Central memory CD8-positive, alpha-beta T cell (primary cell): ENCODE data around the gene IFNA4.

Experiments used
- ATAC-seq: fragments of 150-1000 bp; cut with Tn5 transposase; replicated peaks from 2 replicates; pipeline ENCODE4 v1.10.0; 2022; ENCODE audit warnings: mild to moderate bottlenecking, moderate FRiP score, moderate number of reproducible peaks; ENCODE audit not compliant: poor library complexity, severe bottlenecking; ENCODE audit errors: extremely low read depth
- DNase-seq, 2 donors: peaks; one replicate each; pipeline ENCODE4 v3.0.0; 2021; ENCODE audit warnings: low spot score in 2 of 2
- H3K27ac Mint-ChIP-seq: one replicate; pipeline ENCODE4 v1.8.0; 2022; ENCODE audit warnings: low read depth, mild to moderate bottlenecking, moderate library complexity, mixed read lengths
- H3K27me3 Mint-ChIP-seq: one replicate; pipeline ENCODE4 v1.8.0; 2022; ENCODE audit warnings: mixed read lengths
- H3K36me3 Mint-ChIP-seq: one replicate; pipeline ENCODE4 v1.8.0; 2022; ENCODE audit warnings: mild to moderate bottlenecking, moderate library complexity, mixed read lengths; ENCODE audit not compliant: insufficient read depth
- H3K4me1 Mint-ChIP-seq: one replicate; pipeline ENCODE4 v1.8.0; 2022; ENCODE audit warnings: mixed read lengths
- H3K4me3 Mint-ChIP-seq: one replicate; pipeline ENCODE4 v1.8.0; 2022; ENCODE audit warnings: mild to moderate bottlenecking, moderate library complexity, mixed read lengths
- H3K9me3 Mint-ChIP-seq: one replicate; pipeline ENCODE4 v1.8.0; 2022; ENCODE audit warnings: mixed read lengths

The IFNA4 gene

DNA sequence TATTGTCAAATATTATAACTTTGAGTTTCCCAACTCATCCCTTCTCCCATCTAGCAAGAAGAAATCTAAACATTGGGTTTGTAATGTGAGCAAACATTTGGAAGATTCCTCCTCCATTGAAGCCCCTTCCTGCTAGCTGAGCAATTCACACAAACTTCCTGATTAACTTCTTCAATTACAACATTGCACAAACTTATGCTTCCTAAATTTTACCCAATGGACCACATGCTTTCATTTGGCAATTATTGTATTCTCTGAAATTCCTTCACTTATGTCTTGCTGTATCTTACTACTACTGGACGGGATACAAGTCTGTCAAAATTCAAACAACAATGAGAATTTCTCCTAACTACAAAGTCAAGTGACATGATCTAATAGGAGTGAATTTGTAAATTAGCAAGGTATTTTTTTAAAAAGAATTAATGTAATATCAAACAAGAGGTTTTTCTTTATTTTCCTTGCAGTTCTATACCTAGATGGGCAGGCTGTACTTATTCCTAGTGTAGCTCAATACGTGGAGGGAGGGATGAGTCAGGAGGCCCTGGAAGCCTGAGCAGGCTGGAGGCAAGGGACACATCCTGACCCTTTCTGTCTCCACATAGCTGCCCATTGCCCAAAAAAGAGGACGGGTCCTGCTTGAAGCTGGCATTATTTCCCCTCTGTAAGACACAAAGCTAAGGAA is 33.9 kb downstream of the IFNA4 start:
- H3K9me3 Mint-ChIP-seq = peaks cover 5% of the 10 kb centered on the region

DNA sequence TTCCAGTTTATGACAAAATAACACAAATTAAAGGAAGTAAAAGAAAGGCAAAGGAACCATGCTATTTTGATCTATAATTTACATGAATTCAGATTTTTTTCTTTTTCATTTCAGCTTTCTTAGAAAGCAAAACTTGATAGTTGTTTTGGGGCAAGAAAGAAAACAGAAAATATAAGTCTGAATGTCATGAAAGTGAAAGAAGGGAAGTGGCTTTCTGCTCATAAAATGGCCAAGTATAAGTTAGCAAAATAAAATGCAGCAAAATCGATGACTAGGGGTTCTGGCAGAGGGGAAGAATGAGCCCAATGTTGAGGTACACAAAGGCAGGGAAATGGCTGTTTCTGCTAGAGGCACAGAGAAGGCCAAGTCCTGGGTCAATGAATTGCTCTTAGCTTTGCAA is 42.8 kb downstream of the IFNA4 start:
- Mint-ChIP-seq H3K4me1 (peaks cover 19% of the 10 kb centered on the region), H3K4me3 (no peak overlapping the region), H3K36me3 (no peaks in the 10 kb centered on the region), H3K9me3 (no peaks in the 10 kb centered on the region), H3K27me3 (no peaks in the 10 kb centered on the region), H3K27ac (peak overlapping the region; percentile 57)
- ATAC-seq = no peak
- DNase-seq = no peak

More for the DNA sequence above, 33.9 kb downstream of the IFNA4 start:
- DNase-seq (no peak), ATAC-seq (no peak)
- no peak overlapping the region for H3K27ac Mint-ChIP-seq
- peaks cover 7% of the 10 kb centered on the region for H3K4me1 Mint-ChIP-seq
- H3K36me3 Mint-ChIP-seq = no peaks in the 10 kb centered on the region
- H3K4me3 Mint-ChIP-seq = no peak overlapping the region
- peaks cover 8% of the 10 kb centered on the region for H3K27me3 Mint-ChIP-seq

- no peaks in the 10 kb centered on the region for H3K9me3 Mint-ChIP-seq
- no peak within 1 kb of the TSS for H3K27ac Mint-ChIP-seq
- H3K36me3 Mint-ChIP-seq = no peaks in the 10 kb centered on the region
- peaks cover 19% of the 10 kb centered on the region for H3K4me1 Mint-ChIP-seq
- H3K27me3 Mint-ChIP-seq = no peaks in the 10 kb centered on the region
- ATAC-seq (no peak), DNase-seq (no peak)
- no peak within 1 kb of the TSS for H3K4me3 Mint-ChIP-seq
These were observed 45.9 kb downstream of the IFNA4 start, which contains the start of gene IFNW1 for GRCh38 chr9:21141427-21141882. Gene IFNW1, minus strand, starts transcription at chr9:21141832. Its CDS starts 262 bp downstream, at chr9:21141570.

- Mint-ChIP-seq H3K27ac (no peak overlapping the region), H3K9me3 (no peaks in the 10 kb centered on the region), H3K4me1 (peaks cover 7% of the 10 kb centered on the region), H3K36me3 (no peaks in the 10 kb centered on the region), H3K4me3 (no peak overlapping the region), H3K27me3 (no peaks in the 10 kb centered on the region)
- ATAC-seq (no peak), DNase-seq (no peak)
These were observed 50.4 kb downstream of the IFNA4 start for GRCh38 chr9:21137020-21137419.
